ENCODE measurements around the gene SEZ6L.

DNA sequence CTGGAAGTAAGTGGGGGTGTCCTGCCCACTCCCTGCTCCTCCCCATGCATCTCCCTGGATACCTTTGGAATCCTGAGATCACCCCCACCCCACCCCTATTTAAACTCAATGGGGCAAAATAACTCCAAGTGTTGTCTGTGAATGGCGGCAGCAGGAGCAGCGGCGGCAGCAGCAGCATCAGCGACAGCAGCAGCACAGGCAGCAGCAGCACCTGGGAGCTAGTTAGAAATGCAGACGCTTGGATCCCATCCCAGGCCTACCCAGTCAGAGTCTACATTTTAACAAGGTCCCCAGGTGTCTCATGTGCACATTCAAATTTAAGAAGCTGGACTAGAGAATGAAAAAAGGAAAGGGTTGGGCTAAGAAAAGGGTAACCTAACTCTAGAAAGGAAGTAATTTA is 82.6 kb downstream of the SEZ6L start:
- no peak for TF ChIP-seq SUZ12 (IDR thresholded peaks at IDR 0.05; ENCODE audit: extremely low read depth, insufficient read depth, insufficient read length)
- TF ChIP-seq YY1 (IDR thresholded peaks at IDR 0.05; ENCODE audit: insufficient read depth, insufficient read length) = no peak
- no peak for TF ChIP-seq ZNF274 (IDR thresholded peaks at IDR 0.05; ENCODE audit: low read depth, low read length)
